Right lobe of liver (tissue), 6 donors: Measurements from ENCODE around the gene WWP2. TPM values are rescaled to one million over a fixed set of nuclear protein-coding genes. Genes with fewer than 3 reads are reported as not detected.

ENCODE experiments used
- ATAC-seq, 4 donors: fragments of 200-7000 bp; cut with Tn5 transposase; one replicate each; pipeline ENCODE4 v1.9.1; 2020; ENCODE audit warnings: mild to moderate bottlenecking in 4 of 4, moderate library complexity in 4 of 4
- DNase-seq, 3 donors: peaks; one replicate each; pipeline ENCODE4 v3.0.0-alpha.2; 2020
- H3K27ac ChIP-seq, 3 donors: fragments of 200-600 bp; one replicate each; pipeline ENCODE4 v1.8.0; 2022
- H3K27me3 ChIP-seq, 2 donors: fragments of 200-600 bp; one replicate each; pipeline ENCODE4 v1.8.0; 2022
- H3K36me3 ChIP-seq, 4 donors: fragments of 200-600 bp; sonication (generic) in 1 of 4; one replicate each; pipeline versions ENCODE4 v1.5.1 to v1.8.0; 2017 to 2022; ENCODE audit warnings: control low read depth in 1 of 4
- H3K4me1 ChIP-seq, 4 donors: fragments of 200-600 bp; sonication (generic) in 1 of 4; one replicate each; pipeline versions ENCODE4 v1.5.1 to v1.8.0; 2017 to 2022; ENCODE audit warnings: control low read depth in 1 of 4
- H3K4me3 ChIP-seq, 3 donors: fragments of 200-600 bp; one replicate each; pipeline ENCODE4 v1.8.0; 2022
- H3K9me3 ChIP-seq, 4 donors: fragments of 200-600 bp; sonication (generic) in 1 of 4; one replicate each; pipeline versions ENCODE4 v1.5.1 to v1.8.0; 2017 to 2022; ENCODE audit warnings: control low read depth in 1 of 4
- POLR2A ChIP-seq: fragments of 450-650 bp; IDR thresholded peaks from one replicate; pipeline ENCODE4 v1.6.1; 2017; ENCODE audit warnings: antibody characterized with exemption, mild to moderate bottlenecking
- WGBS: methylation state at CpG from one replicate; pipeline ENCODE4 v1.1.6; 2018; ENCODE audit warnings: low coverage, low lambda C conversion rate; ENCODE audit not compliant: insufficient coverage; ENCODE audit errors: missing lambda C conversion rate; 5-methylcytosine and 5-hydroxymethylcytosine counted together
- intact Hi-C, 2 donors: fragments of 100-400 bp; cut with DNase I; formaldehyde crosslinking; loops; one replicate each; pipeline versions ENCODE4 v1.11.2 to v1.14.1; 2022
- total RNA-seq, 6 experiments: library from RNA; depleted of rRNA in 2 of 6; stranded (reverse); fragments of >200 nt in 2 of 6; fragmentation: NEBNext Ultra II Directional in 3 of 6; extraction: Animal tissue kit (Norgen Biotek cat#: 25700) in 3 of 6; gene quantifications; one replicate each; pipeline versions ENCODE4 v1.1.0 to v1.2.4, GENCODE V29; 2016 to 2023
- TF ChIP-seq, protein P1 (sequence below), 4 donors: fragments of 200-600 bp in 3 of 4; fragments of 450-650 bp in 1 of 4; IDR thresholded peaks; one replicate each; pipeline versions ENCODE4 v1.5.1 to v1.8.0; 2016 to 2022; ENCODE audit warnings: antibody characterized with exemption in 4 of 4, mild to moderate bottlenecking in 2 of 4
- donor health status: DM: no; HTN: yes; CAD: no.
- donor health status: DM: no; HTN: no; CAD: no.
- donor health status: DM: no; HTN: no; CAD: no.
- donor health status: DM: no; HTN: yes; CAD: no.
- donor health status: DM: no; HTN: yes; CAD: no.

WWP2 gene
- total RNA-seq, 6 experiments from 2014 or later = 18.1 to 24.6 (median 22.4) TPM

DNA sequence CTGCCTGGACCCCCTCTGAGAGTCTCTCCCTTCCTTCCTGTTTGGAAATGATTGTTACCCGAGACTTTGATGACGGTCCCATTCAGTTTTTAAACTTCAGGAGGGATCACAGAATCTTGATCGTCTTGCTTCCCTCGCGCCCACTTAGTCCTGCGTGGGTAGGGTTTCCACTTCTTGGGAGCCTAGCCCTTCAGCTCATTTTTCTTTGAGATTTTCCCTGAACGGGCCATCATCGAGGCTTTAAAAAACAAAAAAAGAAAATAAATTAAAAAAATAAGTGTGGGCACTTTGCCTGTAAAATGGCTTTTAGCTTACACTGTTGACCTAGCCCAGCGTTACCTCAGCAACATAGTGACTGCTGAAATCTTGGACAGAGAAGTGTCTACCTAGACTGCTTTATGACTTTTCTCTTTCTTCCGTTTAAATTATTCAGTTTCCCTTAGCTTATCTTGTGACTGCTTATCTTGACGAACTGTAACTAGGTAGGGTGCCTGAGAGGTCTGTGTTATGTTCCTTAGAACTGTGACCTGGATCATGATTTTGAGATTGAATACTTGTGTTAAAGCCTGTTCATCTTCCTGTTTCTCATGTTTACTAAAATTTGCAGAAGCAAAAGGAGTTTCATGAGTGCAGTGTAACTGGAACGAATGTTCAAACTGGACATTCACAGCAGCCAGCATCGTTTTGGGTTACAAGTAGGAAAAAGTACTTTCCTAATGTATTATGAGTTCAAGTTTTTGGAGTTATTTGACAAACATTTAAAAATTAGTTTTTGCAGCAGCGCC is 874 bp downstream of the WWP2 start:
- intact Hi-C loops = no loop called here
- ATAC-seq = peak; percentile 51 to 58 (median 54)
- H3K27me3 ChIP-seq = no peaks in the 10 kb centered on the region
- DNase-seq = no peak
- no peaks in the 10 kb centered on the region for H3K36me3 ChIP-seq
- H3K4me1 ChIP-seq = peaks cover 0 to 16% (median 8%) of the 10 kb centered on the region in 4 donors
- WGBS = 6% methylated on average over 14 of the region's 14 CpGs
- no peak for TF ChIP-seq POLR2A
- TF ChIP-seq, protein P1, sequence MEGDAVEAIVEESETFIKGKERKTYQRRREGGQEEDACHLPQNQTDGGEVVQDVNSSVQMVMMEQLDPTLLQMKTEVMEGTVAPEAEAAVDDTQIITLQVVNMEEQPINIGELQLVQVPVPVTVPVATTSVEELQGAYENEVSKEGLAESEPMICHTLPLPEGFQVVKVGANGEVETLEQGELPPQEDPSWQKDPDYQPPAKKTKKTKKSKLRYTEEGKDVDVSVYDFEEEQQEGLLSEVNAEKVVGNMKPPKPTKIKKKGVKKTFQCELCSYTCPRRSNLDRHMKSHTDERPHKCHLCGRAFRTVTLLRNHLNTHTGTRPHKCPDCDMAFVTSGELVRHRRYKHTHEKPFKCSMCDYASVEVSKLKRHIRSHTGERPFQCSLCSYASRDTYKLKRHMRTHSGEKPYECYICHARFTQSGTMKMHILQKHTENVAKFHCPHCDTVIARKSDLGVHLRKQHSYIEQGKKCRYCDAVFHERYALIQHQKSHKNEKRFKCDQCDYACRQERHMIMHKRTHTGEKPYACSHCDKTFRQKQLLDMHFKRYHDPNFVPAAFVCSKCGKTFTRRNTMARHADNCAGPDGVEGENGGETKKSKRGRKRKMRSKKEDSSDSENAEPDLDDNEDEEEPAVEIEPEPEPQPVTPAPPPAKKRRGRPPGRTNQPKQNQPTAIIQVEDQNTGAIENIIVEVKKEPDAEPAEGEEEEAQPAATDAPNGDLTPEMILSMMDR (IDR thresholded peaks at IDR 0.05) = no peak
- peak overlapping the region; percentile 48 to 77 (median 75) for H3K27ac ChIP-seq
- peak overlapping the region; percentile 91 to 97 (median 95) for H3K4me3 ChIP-seq
- H3K9me3 ChIP-seq = no peaks in the 10 kb centered on the region

DNA sequence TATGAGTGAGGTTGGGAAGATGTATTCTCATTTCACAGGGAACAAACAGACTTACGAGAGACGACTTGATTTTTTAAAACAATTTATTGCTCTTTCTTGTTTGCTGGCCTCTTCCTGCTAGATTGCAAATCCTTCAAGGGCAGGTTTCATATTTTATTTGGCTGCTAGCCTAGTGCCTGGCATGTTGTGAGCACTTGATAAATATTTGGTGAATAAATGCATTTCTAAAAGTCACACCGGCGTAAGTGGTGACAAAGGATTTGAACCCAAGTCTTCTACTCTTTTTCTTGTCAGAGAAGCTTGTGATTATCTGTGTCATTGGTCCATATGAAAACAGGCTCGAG is 1.4 kb downstream of the WWP2 start:
- H3K4me1 ChIP-seq = peaks cover 0 to 16% (median 8%) of the 10 kb centered on the region in 4 donors

DNA sequence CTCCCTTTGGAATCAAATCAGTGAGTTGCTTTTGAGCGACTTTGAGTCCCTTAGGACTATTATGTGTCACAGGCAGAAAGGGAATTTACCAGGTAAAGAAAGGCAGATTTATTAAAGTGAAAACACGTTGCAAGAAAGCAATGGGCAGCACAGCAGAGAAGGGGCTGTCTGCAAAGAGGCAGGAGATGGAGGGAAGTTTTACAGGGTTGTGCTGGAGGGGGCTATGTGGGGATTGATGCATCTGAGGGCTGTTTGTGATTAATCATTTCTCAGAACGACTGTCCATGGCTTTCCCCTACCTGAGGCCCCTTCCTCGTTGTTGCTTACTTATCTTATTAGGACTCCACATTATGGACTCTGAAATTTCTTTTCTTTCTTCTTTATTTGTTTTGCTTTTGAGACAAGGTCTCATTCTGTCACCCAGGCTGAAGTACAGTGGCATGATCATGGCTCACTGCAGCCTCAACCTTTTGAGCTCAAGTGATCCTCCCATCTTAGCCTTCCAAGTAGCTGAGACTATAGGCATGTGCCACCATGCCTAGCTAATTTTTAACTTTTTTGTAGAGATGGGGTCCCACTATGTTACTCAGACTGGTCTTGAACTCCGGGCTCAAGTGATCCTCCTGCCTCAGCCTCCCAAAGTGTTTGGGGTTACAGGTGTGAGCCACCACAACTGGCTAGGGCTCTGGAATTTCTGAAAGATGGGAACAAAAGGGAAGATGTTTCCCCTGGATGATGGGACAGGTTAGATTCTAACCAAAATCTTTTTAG is 5.5 kb downstream of the WWP2 start:
- Histone ChIP-seq H3K4me3 (no peak overlapping the region), H3K4me1 (peaks cover 0 to 20% (median 7%) of the 10 kb centered on the region in 4 donors), H3K9me3 (no peaks in the 10 kb centered on the region), H3K27ac (no peak overlapping the region), H3K36me3 (no peaks in the 10 kb centered on the region), H3K27me3 (no peaks in the 10 kb centered on the region)
- intact Hi-C loops = no loop called here
- WGBS = 75% methylated on average over 5 of the region's 5 CpGs
- DNase-seq (no peak), ATAC-seq (no peak)
- TF ChIP-seq, protein P1 (IDR thresholded peaks at IDR 0.05) = no peak
- no peak for TF ChIP-seq POLR2A

More for the DNA sequence above, 1.4 kb downstream of the WWP2 start:
- H3K27ac ChIP-seq = peak overlapping the region in 2 of 3 donors; percentile 48 to 77
- H3K9me3 ChIP-seq = no peaks in the 10 kb centered on the region
- WGBS = 25% methylated on average over 5 of the region's 5 CpGs
- no peak for ATAC-seq
- peak overlapping the region in 2 of 3 donors; percentile 91 to 97 for H3K4me3 ChIP-seq
- no peak for TF ChIP-seq POLR2A
- TF ChIP-seq, protein P1 (IDR thresholded peaks at IDR 0.05) = no peak
- DNase-seq = no peak
- no peaks in the 10 kb centered on the region for H3K27me3 ChIP-seq
- intact Hi-C loops = no loop called here
- no peaks in the 10 kb centered on the region for H3K36me3 ChIP-seq

DNA sequence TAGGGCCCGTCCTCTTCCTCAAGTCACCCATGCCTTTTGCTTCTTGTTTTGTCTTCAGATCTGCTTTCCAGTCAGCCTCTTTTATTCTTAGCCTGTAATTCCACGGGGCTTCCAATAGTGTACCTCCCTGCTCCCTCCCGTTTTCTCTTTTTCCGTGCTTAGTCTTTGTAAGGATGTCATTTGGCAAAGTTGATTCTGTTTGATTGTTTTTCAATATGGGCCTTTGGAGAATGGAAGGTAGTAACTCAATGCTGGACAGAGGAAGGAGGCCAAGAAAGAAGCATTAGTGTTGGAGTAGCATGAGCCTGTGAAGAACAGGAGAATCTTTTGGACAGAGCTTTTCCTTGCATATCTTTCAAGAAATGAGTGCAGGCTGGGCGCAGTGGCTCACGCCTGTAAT is 6.5 kb downstream of the WWP2 start:
- Histone ChIP-seq H3K36me3 (no peaks in the 10 kb centered on the region), H3K4me3 (no peak overlapping the region), H3K4me1 (peaks cover 0 to 14% (median 5%) of the 10 kb centered on the region in 4 donors), H3K27me3 (no peaks in the 10 kb centered on the region), H3K9me3 (no peaks in the 10 kb centered on the region), H3K27ac (no peak overlapping the region)
- no peak for TF ChIP-seq POLR2A
- TF ChIP-seq, protein P1 (IDR thresholded peaks at IDR 0.05) = no peak
- 97% methylated on average over 4 of the region's 6 CpGs for whole genome bisulfite sequencing
- DNase-seq (no peak), ATAC-seq (no peak)
- intact Hi-C loops = no loop called here
